ENCODE data around the gene PPP1R12C.

The PPP1R12C gene

GRCh38 chr19:55084416-55084815 lies 33.0 kb downstream of the PPP1R12C start:
- no peak for TF ChIP-seq POLR2A (IDR thresholded peaks at IDR 0.05; ENCODE audit: low read depth, low read length)
- FAIRE-seq (no peak), DNase-seq (ENCODE audit: insufficient read length, low spot score) (no peak)

GRCh38 chr19:55083004-55083850 lies 34.2 kb downstream of the PPP1R12C start:
- no peak for TF ChIP-seq POLR2A (IDR thresholded peaks at IDR 0.05; ENCODE audit: low read depth, low read length)
- DNase-seq (ENCODE audit: insufficient read length, low spot score) (no peak), FAIRE-seq (no peak)

DNA sequence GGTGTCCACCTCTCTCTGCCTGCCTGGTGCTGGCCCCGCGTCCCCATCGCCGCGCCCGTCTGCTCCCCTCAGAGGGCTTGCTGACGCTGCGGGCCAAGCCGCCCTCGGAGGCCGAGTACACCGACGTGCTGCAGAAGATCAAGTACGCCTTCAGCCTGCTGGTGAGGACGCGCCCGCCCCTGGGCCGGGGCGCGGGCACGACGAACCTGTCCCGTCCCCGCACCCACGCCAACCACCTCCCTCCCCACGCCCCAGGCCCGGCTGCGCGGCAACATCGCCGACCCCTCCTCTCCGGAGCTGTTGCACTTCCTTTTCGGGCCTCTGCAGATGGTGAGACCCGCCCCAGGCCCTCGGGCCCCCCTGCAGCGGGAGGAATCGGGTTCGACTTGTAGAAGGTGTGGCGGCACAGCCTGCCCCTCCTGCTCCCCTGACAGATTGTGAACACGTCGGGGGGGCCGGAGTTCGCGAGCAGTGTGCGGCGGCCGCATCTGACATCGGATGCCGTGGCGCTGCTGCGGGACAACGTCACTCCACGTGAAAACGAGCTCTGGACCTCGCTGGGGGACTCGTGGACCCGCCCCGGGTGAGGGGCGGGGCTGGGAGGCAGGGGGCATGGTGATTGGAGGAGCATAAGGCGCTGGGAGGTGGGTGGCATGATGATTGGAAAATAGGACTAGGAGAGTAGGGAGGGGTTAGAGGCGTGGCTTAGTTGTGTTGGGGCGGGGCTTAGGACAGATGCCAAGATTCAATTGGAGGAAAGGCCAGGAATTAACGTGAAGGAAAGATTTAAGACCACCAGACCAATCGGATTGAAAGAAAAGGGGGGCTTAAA lies 35.2 kb downstream of the PPP1R12C start:
- no peak for FAIRE-seq
- DNase-seq (ENCODE audit: insufficient read length, low spot score), result peak; percentile 89
- 0 out of 2 replicates have a peak, but pooled peaks have one; percentile 13 for TF ChIP-seq POLR2A (IDR thresholded peaks at IDR 0.05; ENCODE audit: low read depth, low read length)

DNA sequence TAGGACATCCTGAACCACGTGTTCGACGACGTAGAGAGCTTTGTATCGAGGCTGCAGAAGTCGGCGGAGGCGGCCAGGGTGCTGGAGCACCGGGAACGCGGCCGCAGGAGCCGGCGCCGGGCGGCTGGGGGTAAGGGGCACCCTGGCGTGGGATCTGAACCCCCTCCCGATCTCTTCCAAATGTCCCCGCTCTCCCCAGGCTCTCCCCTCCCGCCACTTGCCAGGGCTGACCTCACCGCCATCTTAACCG lies 35.7 kb downstream of the PPP1R12C start:
- FAIRE-seq (no peak), DNase-seq (ENCODE audit: insufficient read length, low spot score) (no peak)
- TF ChIP-seq POLR2A (IDR thresholded peaks at IDR 0.05; ENCODE audit: low read depth, low read length), result no peak

GRCh38 chr19:55080968-55081769 lies 36.3 kb downstream of the PPP1R12C start:
- TF ChIP-seq POLR2A (IDR thresholded peaks at IDR 0.05; ENCODE audit: low read depth, low read length), result no peak
- FAIRE-seq (no peak), DNase-seq (ENCODE audit: insufficient read length, low spot score) (no peak)

DNA sequence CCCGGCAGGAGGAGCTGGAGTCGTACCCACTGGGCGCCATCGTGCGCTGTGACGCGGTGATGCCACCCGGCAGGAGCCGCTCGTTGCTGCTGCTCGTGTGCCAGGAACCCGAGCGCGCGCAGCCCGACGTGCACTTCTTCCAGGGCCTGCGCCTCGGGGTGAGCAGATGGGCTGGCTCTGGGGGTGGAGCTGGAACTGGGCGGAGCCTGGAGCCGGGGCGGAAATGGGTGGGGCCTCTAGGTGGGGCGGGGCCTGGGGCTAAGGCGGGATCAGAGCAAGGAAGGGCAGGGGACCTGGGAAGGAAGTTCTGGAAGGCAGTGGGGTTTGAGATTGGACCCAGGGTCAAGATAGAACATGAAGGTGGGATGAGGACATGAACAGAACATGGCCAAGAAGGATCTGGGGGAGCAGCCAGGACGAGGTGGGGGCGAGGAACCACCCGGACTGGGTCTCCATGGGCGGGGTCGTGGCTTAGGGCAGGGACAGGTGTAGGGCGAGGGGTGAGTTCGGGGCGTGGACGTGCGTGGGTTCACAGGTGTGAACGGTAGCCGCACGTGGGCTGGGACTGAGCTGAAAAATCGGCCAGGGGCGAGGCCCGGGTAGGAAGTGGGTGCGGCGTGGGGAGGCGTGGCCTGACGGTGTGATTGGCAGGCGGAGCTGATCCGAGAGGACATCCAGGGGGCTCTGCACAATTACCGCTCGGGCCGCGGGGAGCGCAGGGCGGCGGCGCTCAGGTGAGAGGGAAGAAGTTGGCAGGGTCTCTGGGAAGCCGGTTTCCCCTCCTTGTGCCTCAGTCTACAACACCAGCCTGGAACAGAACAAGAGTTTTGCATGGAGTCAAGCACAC lies 37.1 kb downstream of the PPP1R12C start:
- peak; percentile 96 for DNase-seq (ENCODE audit: insufficient read length, low spot score)
- 0 out of 2 replicates have a peak, but pooled peaks have one; percentile 1 for TF ChIP-seq POLR2A (IDR thresholded peaks at IDR 0.05; ENCODE audit: low read depth, low read length)
- FAIRE-seq, result no peak

DNA sequence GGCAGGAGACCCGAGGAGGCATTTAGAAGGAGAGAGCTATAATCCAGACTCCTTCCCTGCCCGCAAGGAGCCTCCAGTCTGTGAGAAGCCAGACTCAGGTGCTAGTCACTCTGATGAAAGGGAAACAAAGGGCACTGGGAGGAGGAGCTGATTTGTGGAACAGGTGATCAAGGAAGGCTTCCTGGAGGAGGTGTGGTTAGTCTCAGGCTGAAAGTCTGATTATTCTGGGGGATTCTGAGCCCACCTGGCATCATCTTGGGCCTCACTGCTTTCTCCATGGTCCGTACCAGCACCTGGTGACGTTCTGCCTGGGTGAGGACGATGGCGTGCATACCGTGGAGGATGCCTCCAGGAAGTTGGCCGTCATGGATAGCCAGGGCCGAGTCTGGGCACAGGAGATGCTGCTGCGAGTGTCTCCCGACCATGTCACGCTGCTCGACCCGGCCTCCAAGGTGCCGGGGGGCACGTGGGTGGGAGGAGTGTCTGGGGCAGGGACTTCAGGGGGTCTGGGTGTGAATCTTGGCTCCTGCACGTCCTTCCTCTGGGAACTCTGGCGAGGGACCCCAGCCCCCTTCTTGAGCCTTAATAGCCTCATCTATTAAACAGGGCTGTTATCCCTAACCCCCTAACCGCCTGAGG lies 37.9 kb downstream of the PPP1R12C start:
- no peak for TF ChIP-seq POLR2A (IDR thresholded peaks at IDR 0.05; ENCODE audit: low read depth, low read length)

DNA sequence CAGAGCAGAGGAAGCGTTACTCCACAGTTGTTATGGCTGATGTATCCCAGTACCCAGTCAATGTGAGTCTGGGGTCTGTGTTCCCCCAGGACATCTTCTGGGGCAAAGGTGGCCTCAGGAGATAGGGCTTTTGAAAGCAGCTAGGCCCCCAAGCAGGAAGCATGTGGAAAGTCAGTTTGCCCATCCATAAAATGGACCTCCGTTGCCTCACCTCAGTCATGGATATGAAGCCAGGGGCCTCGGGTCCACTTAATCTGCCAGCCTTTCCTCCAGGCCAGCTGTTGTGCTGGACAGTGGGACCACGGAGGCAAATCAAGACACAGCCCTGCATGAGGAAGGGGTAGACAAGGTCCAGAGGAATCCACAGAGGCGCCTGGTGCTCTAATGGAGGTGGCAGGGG lies 38.4 kb downstream of the PPP1R12C start:
- DNase-seq (ENCODE audit: insufficient read length, low spot score) (no peak), FAIRE-seq (no peak)
- TF ChIP-seq POLR2A (IDR thresholded peaks at IDR 0.05; ENCODE audit: low read depth, low read length), result no peak

More for the DNA sequence above, 37.9 kb downstream of the PPP1R12C start:
- no peak for DNase-seq (ENCODE audit: insufficient read length, low spot score)
- FAIRE-seq, result no peak

DNA sequence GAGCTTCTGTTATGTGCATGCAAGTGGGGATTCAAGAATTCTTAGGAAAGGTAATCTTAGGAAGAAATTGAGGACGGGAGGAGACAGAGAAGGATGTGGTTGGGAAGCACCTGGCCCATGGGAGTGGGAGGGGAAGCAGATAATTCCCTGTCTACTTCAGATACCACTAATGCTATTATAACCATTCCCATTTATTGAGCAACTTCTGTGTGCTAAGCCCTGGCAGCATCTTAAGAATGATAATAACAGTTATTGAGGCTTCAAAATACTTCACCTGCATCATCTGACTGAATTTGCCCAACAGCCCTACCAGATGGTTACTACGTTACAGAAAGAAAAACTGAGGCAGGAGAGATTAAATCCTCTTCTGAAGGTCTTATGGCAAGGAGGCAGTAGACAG lies 40.3 kb downstream of the PPP1R12C start:
- no peak for DNase-seq (ENCODE audit: insufficient read length, low spot score)
- FAIRE-seq, result no peak
- TF ChIP-seq POLR2A (IDR thresholded peaks at IDR 0.05; ENCODE audit: low read depth, low read length), result no peak

DNA sequence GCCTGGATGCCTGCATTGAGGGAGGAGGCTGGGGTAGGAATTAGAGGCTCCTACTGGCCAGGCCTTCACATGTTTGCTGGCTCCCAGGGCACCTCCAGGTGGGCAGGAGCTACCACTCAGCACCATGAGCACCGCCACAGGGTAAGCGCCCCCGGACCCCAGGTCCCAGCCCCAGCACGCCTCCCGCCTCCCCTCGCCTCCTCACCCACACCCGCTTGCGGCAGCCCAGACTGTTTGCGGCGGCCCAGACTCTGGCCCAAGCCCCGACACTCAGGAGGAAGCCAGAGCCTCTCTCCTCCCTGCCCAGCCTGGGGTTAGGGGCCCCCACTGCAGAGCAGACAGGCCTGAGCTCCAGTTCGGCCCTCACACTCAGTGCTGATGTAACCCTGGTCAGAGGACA lies 41.1 kb downstream of the PPP1R12C start:
- TF ChIP-seq POLR2A (IDR thresholded peaks at IDR 0.05; ENCODE audit: low read depth, low read length), result no peak
- no peak for DNase-seq (ENCODE audit: insufficient read length, low spot score)
- no peak for FAIRE-seq

- no peak for TF ChIP-seq POLR2A (IDR thresholded peaks at IDR 0.05; ENCODE audit: low read depth, low read length)
- no peak for DNase-seq (ENCODE audit: insufficient read length, low spot score)
- no peak for FAIRE-seq
These were observed 42.0 kb downstream of the PPP1R12C start, which contains the start of gene EPS8L1 for GRCh38 chr19:55075371-55075998. EPS8L1 (plus strand) TSS chr19:55075869; CDS start chr19:55076445, 576 bp downstream.

- no peak for DNase-seq (ENCODE audit: insufficient read length, low spot score)
- no peak for FAIRE-seq
- no peak for TF ChIP-seq POLR2A (IDR thresholded peaks at IDR 0.05; ENCODE audit: low read depth, low read length)
These were observed 45.5 kb downstream of the PPP1R12C start for GRCh38 chr19:55071913-55072312.

All from H54 (cell line).